IMR-90 (cell line): Measurements from ENCODE around the gene RNF138. TPM values are rescaled to one million over a fixed set of nuclear protein-coding genes. Genes with fewer than 3 reads are reported as not detected.

Experiments
- ATAC-seq: fragments of 200-7000 bp; cut with Tn5 transposase; 2 replicates; pipeline ENCODE4 v1.9.1; 2020; ENCODE audit warnings: low read depth, mild to moderate bottlenecking, moderate library complexity
- BruUV-seq: library from RNA; stranded (reverse); fragments of 400-500 nt; replicated peaks from 2 replicates; lab custom pipeline; 2021; lab: Mats Ljungman, UMichigan
- CTCF ChIA-PET: fragments of 300-600 bp; formaldehyde crosslinking; extraction: SDS; loops from one replicate; lab custom pipeline; 2021; ENCODE audit warnings: antibody characterized with exemption; lab: Yijun Ruan, JAX
- POLR2A ChIA-PET: fragments of 300-600 bp; sonication (Branson Sonifier 250); formaldehyde crosslinking; loops from one replicate; lab custom pipeline; 2022; ENCODE audit warnings: antibody characterized with exemption; ENCODE audit not compliant: unreplicated experiment; lab: Charles Lee
- DNase-seq: peaks from one replicate; pipeline ENCODE4 v3.0.0; 2013
- H2AFZ ChIP-seq: replicated peaks from 2 replicates; pipeline ENCODE3; 2013; ENCODE audit warnings: low read length, mild to moderate bottlenecking; ENCODE audit not compliant: poor library complexity
- H2AK5ac ChIP-seq: 2 replicates; pipeline ENCODE4 v1.6.1; 2013; ENCODE audit warnings: low read depth, low read length, inconsistent platforms
- H2AK9ac ChIP-seq: replicated peaks from 2 replicates; pipeline ENCODE3; 2013; ENCODE audit warnings: mild to moderate bottlenecking, low read depth, low read length, moderate library complexity; ENCODE audit not compliant: poor library complexity
- H2BK120ac ChIP-seq: 2 replicates; pipeline ENCODE4 v1.6.1; 2013; ENCODE audit warnings: low read depth, low read length, inconsistent platforms
- H2BK15ac ChIP-seq: 3 replicates; pipeline ENCODE4 v1.6.1; 2013; ENCODE audit warnings: low read depth, low read length, inconsistent platforms
- H2BK20ac ChIP-seq: 2 replicates; pipeline ENCODE4 v1.6.1; 2013; ENCODE audit warnings: low read depth, mild to moderate bottlenecking, inconsistent platforms, low read length, moderate library complexity
- H2BK5ac ChIP-seq: 2 replicates; pipeline ENCODE4 v1.6.1; 2013; ENCODE audit warnings: mild to moderate bottlenecking, low read depth, low read length, inconsistent platforms; ENCODE audit not compliant: poor library complexity, severe bottlenecking
- H3K14ac ChIP-seq: replicated peaks from 2 replicates; pipeline ENCODE4 v1.6.1; 2013; ENCODE audit warnings: low read depth, low read length, inconsistent platforms
- H3K18ac ChIP-seq: 2 replicates; pipeline ENCODE4 v1.6.1; 2013; ENCODE audit warnings: low read depth, low read length, control low read depth
- H3K23ac ChIP-seq: 2 replicates; pipeline ENCODE4 v1.6.1; 2013; ENCODE audit warnings: low read depth, low read length, inconsistent platforms
- H3K27ac ChIP-seq: 2 replicates; pipeline ENCODE4 v1.5.1; 2013; ENCODE audit warnings: mild to moderate bottlenecking, control low read depth, low read length; ENCODE audit not compliant: insufficient read depth
- H3K27me3 ChIP-seq: 2 replicates; pipeline ENCODE4 v1.6.1; 2013; ENCODE audit warnings: low read length; ENCODE audit not compliant: control insufficient read depth, insufficient read depth
- H3K36me3 ChIP-seq: 2 replicates; pipeline ENCODE4 v1.6.1; 2013; ENCODE audit warnings: low read length, mixed read lengths; ENCODE audit not compliant: control insufficient read depth, insufficient read depth
- H3K4ac ChIP-seq: 2 replicates; pipeline ENCODE4 v1.6.1; 2013; ENCODE audit warnings: low read depth, low read length, inconsistent platforms
- H3K4me1 ChIP-seq: 2 replicates; pipeline ENCODE4 v1.6.1; 2013; ENCODE audit warnings: low read length, mixed read lengths; ENCODE audit not compliant: control insufficient read depth, insufficient read depth
- H3K4me2 ChIP-seq: 2 replicates; pipeline ENCODE4 v1.6.1; 2013; ENCODE audit warnings: low read depth, mild to moderate bottlenecking, control low read depth, low read length, moderate library complexity
- H3K4me3 ChIP-seq: 2 replicates; pipeline ENCODE4 v1.5.1; 2013; ENCODE audit warnings: low read depth, mild to moderate bottlenecking, control low read depth, low read length, moderate library complexity; ENCODE audit not compliant: insufficient read depth
- H3K56ac ChIP-seq: 2 replicates; pipeline ENCODE4 v1.6.1; 2013; ENCODE audit warnings: low read length, inconsistent platforms; ENCODE audit not compliant: insufficient read depth; ENCODE audit errors: extremely low read depth
- H3K79me1 ChIP-seq, 2 experiments: 2 replicates each; pipeline ENCODE4 v1.6.1; 2013; ENCODE audit warnings: low read length in 2 of 2, inconsistent platforms in 1 of 2, low read depth in 1 of 2
- H3K9ac ChIP-seq: 2 replicates; pipeline ENCODE4 v1.6.1; 2013; ENCODE audit warnings: low read depth, low read length, control low read depth
- H3K9me1 ChIP-seq: 2 replicates; pipeline ENCODE4 v1.6.1; 2013; ENCODE audit warnings: low read length, inconsistent platforms; ENCODE audit not compliant: insufficient read depth
- H3K9me3 ChIP-seq: 2 replicates; pipeline ENCODE4 v1.6.1; 2013; ENCODE audit warnings: low read length; ENCODE audit not compliant: control insufficient read depth, insufficient read depth
- H4K20me1 ChIP-seq: 2 replicates; pipeline ENCODE4 v1.6.1; 2013; ENCODE audit warnings: low read length, inconsistent platforms; ENCODE audit not compliant: insufficient read depth
- H4K5ac ChIP-seq: 2 replicates; pipeline ENCODE4 v1.6.1; 2013; ENCODE audit warnings: mild to moderate bottlenecking, low read depth, low read length, control low read depth
- H4K8ac ChIP-seq, 2 experiments: 2 replicates each; pipeline ENCODE4 v1.6.1; 2013; ENCODE audit warnings: low read depth in 2 of 2, low read length in 2 of 2, control low read depth in 1 of 2, inconsistent platforms in 1 of 2
- H4K91ac ChIP-seq: 2 replicates; pipeline ENCODE4 v1.6.1; 2013; ENCODE audit warnings: low read depth, low read length, inconsistent platforms; ENCODE audit not compliant: insufficient read depth
- CEBPB ChIP-seq: IDR thresholded peaks from 2 replicates; pipeline ENCODE4 v1.6.1; 2012; ENCODE audit warnings: low read depth, low read length, improper control_type of control experiment
- RAD21 ChIP-seq: IDR thresholded peaks from 2 replicates; pipeline ENCODE4 v1.6.1; 2012; ENCODE audit warnings: low read length, improper control_type of control experiment
- RFX5 ChIP-seq: IDR thresholded peaks from 2 replicates; pipeline ENCODE4 v1.8.0; 2012; ENCODE audit warnings: low read depth, mild to moderate bottlenecking, low read length, moderate library complexity
- SMC3 ChIP-seq: fragments of 150-350 bp; IDR thresholded peaks from 2 replicates; pipeline ENCODE4 v1.6.1; 2016; ENCODE audit warnings: low read depth, mild to moderate bottlenecking, antibody characterized with exemption, low read length, moderate library complexity
- WGBS, 2 experiments: methylation state at CpG; one replicate each; pipeline versions ENCODE4 v1.1.5 to v1.1.7; 2013; ENCODE audit warnings: missing lambda C conversion rate in 2 of 2; ENCODE audit not compliant: insufficient read length in 1 of 2; ENCODE audit errors: extremely low coverage in 2 of 2; 5-methylcytosine and 5-hydroxymethylcytosine counted together
- dilution Hi-C: fragments of 300-500 bp; cut with HindIII; formaldehyde crosslinking; loops from one replicate; pipeline ENCODE4 v1.14.3; 2018; ENCODE audit warnings: low sequenced_read_pairs; ENCODE audit not compliant: unreplicated experiment
- in situ Hi-C: fragments of 300-500 bp; cut with MboI; formaldehyde crosslinking; loops from 3 replicates; pipeline ENCODE4 v1.14.3; 2019; ENCODE audit warnings: low sequenced_read_pairs, inconsistent platforms, mixed read lengths
- intact Hi-C: fragments of 100-400 bp; cut with micrococcal nuclease; formaldehyde crosslinking; loops from 2 replicates; pipeline ENCODE4 v1.10.0; 2022
- polyA plus RNA-seq, 3 experiments: library from polyadenylated mRNA; depleted of rRNA; stranded (reverse); fragments of >200 nt; gene quantifications; 2 replicates each; pipeline ENCODE4 v1.2.3, GENCODE V29; 2012; ENCODE audit warnings: low replicate concordance in 1 of 3
- total RNA-seq: library from RNA; depleted of rRNA; stranded (reverse); fragments of >200 nt; gene quantifications from 2 replicates; pipeline ENCODE4 v1.2.3, GENCODE V29; 2012

RNF138 gene
- total and polyA plus RNA-seq, 2 of the 4 experiments (the other 2 are of a cell fraction): 18.1 to 36.0 TPM

DNA sequence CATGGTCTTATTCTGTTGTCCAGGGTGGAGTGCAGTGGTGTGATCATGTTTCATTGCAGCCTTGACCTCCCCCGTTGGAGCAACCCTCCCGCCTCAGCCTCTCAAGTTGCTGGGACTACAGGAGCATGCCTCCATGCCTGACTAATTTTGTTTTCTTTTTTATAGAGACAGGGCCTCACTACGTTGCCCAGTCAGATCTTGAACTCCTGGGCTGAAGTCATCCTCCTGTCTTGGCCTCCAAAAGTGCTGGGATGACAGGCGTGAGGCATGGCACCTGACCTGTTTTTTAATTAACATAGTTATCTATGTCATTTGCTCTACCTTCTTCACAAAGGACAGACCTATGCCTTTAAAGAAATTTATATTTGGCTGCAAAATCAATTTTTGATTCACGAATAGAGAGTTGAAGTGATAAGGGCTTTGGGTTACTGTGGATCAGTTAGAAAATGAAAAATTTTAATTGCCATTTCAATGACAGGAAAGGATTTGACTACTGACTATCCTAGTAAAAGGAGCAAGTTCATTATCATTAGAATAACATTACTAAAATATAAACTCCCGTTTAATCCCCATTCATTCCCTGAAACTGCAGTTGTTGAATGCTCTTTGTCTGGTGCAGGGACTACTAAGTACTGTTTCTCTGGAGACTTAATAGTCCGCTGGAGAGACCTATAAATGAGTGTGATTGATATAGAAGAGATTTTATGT, 3.7 kb downstream of the RNF138 start:
- Histone ChIP-seq H4K5ac (no peak overlapping the region), H3K4me1 (no peaks in the 10 kb centered on the region), H2BK15ac (no peak overlapping the region), H3K4ac (no peak overlapping the region), H2AK9ac (no peak overlapping the region), H2BK120ac (no peak overlapping the region), H3K79me1 (peaks cover 0 to 23% of the 10 kb centered on the region in 2 experiments; a peak in 3 of 4 replicates), H4K91ac (no peak overlapping the region), H3K18ac (no peak overlapping the region), H2BK5ac (no peak overlapping the region), H4K20me1 (peaks cover 10% of the 10 kb centered on the region), H3K56ac (no peak overlapping the region), H3K4me3 (no peak overlapping the region), H3K9me1 (peaks cover 2% of the 10 kb centered on the region; the same call in 1 of the 2 replicates), H3K27ac (no peak overlapping the region), H3K9me3 (no peaks in the 10 kb centered on the region), H3K23ac (no peak overlapping the region), H3K9ac (no peak overlapping the region), H3K36me3 (peaks cover 2% of the 10 kb centered on the region; the same call in 1 of the 2 replicates), H4K8ac (no peak overlapping the region), H2BK20ac (no peak overlapping the region), H3K14ac (no peak overlapping the region), H3K27me3 (no peaks in the 10 kb centered on the region), H3K4me2 (no peak overlapping the region), H2AK5ac (no peak overlapping the region), H2AFZ (no peak overlapping the region)
- CTCF ChIA-PET: no interaction called here
- ATAC-seq: no peak
- DNase-seq: no peak
- WGBS, 2 experiments: 100% methylated on average over 2 of the region's 7 CpGs; no CpG with 5 or more reads in 1 of the 2 experiments
- dilution Hi-C loops (no loop called here), in situ Hi-C loops (no loop called here), intact Hi-C loops (loop anchor here (10.0 kb wide), 1 partner anchor 289 kb away; no protein-coding TSS in a partner anchor)
- TF ChIP-seq SMC3 (no peak), RAD21 (no peak), RFX5 (no peak), CEBPB (no peak)
- no TSS peak for BruUV-seq
- POLR2A ChIA-PET: no interaction called here
